GM12865 (cell line): Measurements from ENCODE around the gene PLEK.
A peak's percentile ranks its signal among the peaks of the same experiment; 100 is the strongest.

ENCODE experiments used
- DNase-seq: peaks from one replicate; pipeline ENCODE4 v3.0.0; 2010; ENCODE audit warnings: low read depth
- H3K4me3 ChIP-seq: 2 replicates; pipeline ENCODE4 v1.5.1; 2011; ENCODE audit warnings: mild to moderate bottlenecking, low read depth, low read length, control low read depth
- CTCF ChIP-seq: IDR thresholded peaks from 2 replicates; pipeline ENCODE4 v1.5.1; 2011; ENCODE audit warnings: low read length, control low read depth, low read depth, inconsistent platforms; ENCODE audit not compliant: insufficient read depth; ENCODE audit errors: missing control alignments

Gene PLEK

GRCh38 chr2:68418419-68418818, 53.3 kb downstream of the PLEK start:
- DNase-seq = no peak
- no peak for TF ChIP-seq CTCF
- H3K4me3 ChIP-seq = no peak overlapping the region

GRCh38 chr2:68418855-68419254, 53.8 kb downstream of the PLEK start:
- peak; percentile 14 for TF ChIP-seq CTCF
- DNase-seq = no peak
- H3K4me3 ChIP-seq = no peak overlapping the region

GRCh38 chr2:68420254-68420910, 55.3 kb downstream of the PLEK start:
- no peak for TF ChIP-seq CTCF
- no peak for DNase-seq
- H3K4me3 ChIP-seq = no peak overlapping the region

GRCh38 chr2:68423966-68424650, 59.0 kb downstream of the PLEK start:
- H3K4me3 ChIP-seq = 0 out of 2 replicates have a peak overlapping the region, but pooled peaks have one; percentile 1
- DNase-seq = peak; percentile 90
- no peak for TF ChIP-seq CTCF

- no peak for DNase-seq
- no peak overlapping the region for H3K4me3 ChIP-seq
- no peak for TF ChIP-seq CTCF
These were observed 60.4 kb downstream of the PLEK start for GRCh38 chr2:68425503-68425902.

- H3K4me3 ChIP-seq = peak overlapping the region; percentile 12; the same call in 1 of the 2 replicates
- no peak for TF ChIP-seq CTCF
- no peak for DNase-seq
These were observed 61.4 kb downstream of the PLEK start for GRCh38 chr2:68426446-68426845.
